ENCODE data around the gene GPR6. TPM values are rescaled to one million over a fixed set of nuclear protein-coding genes. Genes with fewer than 3 reads are reported as not detected.

The GPR6 gene, protein sequence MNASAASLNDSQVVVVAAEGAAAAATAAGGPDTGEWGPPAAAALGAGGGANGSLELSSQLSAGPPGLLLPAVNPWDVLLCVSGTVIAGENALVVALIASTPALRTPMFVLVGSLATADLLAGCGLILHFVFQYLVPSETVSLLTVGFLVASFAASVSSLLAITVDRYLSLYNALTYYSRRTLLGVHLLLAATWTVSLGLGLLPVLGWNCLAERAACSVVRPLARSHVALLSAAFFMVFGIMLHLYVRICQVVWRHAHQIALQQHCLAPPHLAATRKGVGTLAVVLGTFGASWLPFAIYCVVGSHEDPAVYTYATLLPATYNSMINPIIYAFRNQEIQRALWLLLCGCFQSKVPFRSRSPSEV
- not detected in 2 replicates for total RNA-seq
- long read RNA-seq, result 0 reads

DNA sequence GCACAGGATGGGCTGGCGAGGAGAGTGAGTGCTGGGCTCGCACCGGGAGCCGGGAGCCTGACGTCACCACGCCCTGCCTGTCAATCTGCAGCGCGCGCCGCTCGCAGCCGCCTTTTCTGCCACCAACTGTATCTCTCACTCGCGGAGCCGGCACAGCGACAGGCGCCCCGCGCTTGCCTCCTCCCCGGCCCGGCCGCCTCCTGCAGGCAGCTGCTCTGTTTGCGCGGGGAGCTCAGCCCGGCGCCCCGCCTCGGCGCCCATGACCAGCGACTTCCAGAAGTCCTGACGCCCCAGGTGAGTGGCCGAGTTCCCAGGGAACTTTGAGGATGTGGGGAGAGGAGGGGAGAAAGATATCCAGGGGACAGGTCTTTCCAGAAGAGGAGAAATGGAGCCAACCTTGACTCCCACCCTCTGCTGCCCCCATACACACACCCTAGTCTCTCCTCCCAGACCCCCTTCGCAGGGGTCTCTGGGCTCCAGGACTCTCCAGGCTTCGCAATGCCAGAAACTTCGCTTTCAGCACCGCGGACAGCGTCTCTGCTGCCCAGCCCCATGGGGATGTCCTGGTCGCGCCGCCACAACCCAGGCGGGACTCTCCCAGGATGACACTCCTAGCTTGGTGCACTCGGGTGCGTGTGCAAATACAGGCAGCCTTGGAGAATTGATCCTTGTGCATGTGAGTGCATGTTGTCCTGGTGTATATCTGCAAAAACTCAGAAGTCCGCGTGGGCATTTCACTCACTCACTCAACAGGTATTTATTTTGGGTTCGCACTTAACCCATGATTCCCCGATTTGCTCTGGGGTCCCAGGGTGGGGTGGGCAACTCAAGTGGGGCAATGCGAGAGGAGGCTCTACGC, at the start of gene GPR6:
TSS of gene GPR6 (plus strand) at position 138 of the 859 bp plus-strand sequence. CDS start 802 bp downstream, outside the sequence.
- Mint-ChIP-seq H3K4me1 (peaks cover 10% of the 10 kb centered on the region), H3K27ac (ENCODE audit: unreplicated experiment) (no peak within 1 kb of the TSS), H3K27me3 (ENCODE audit: low read depth) (peaks cover 98% of the 10 kb centered on the region), H3K4me3 (peak within 1 kb of the TSS; percentile 61), H3K9me3 (no peaks in the 10 kb centered on the region), H3K36me3 (ENCODE audit: low read depth) (no peaks in the 10 kb centered on the region)
- DNase-seq (ENCODE audit: low read depth, low spot score), result peak; percentile 93
- TF ChIP-seq, protein P1, sequence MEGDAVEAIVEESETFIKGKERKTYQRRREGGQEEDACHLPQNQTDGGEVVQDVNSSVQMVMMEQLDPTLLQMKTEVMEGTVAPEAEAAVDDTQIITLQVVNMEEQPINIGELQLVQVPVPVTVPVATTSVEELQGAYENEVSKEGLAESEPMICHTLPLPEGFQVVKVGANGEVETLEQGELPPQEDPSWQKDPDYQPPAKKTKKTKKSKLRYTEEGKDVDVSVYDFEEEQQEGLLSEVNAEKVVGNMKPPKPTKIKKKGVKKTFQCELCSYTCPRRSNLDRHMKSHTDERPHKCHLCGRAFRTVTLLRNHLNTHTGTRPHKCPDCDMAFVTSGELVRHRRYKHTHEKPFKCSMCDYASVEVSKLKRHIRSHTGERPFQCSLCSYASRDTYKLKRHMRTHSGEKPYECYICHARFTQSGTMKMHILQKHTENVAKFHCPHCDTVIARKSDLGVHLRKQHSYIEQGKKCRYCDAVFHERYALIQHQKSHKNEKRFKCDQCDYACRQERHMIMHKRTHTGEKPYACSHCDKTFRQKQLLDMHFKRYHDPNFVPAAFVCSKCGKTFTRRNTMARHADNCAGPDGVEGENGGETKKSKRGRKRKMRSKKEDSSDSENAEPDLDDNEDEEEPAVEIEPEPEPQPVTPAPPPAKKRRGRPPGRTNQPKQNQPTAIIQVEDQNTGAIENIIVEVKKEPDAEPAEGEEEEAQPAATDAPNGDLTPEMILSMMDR (conservative IDR thresholded peaks at IDR 0.05), result no peak

DNA sequence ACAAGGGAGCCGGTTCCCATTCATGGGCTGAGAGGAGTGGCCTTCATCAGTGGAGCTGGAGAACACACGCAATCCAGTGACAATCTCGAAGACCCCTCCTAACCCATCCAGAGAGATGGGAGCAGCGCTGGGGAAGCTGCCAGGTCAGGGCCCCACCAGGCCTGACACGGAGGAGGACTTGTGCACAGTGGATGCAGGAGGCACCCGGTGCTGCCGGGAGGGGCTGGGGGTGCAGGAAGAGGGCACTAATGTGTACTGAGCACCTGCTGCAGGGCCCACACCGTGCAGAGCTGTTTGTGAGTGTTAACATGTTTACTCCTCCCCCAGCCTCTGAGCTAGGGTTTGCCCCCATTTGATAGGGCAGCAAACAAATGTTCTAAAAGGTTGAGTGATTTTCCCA, 43.8 kb upstream of the GPR6 start:
- Mint-ChIP-seq H3K27me3 (ENCODE audit: low read depth) (no peaks in the 10 kb centered on the region), H3K4me1 (no peaks in the 10 kb centered on the region), H3K27ac (ENCODE audit: unreplicated experiment) (no peak overlapping the region), H3K9me3 (peaks cover 1% of the 10 kb centered on the region), H3K36me3 (ENCODE audit: low read depth) (no peaks in the 10 kb centered on the region), H3K4me3 (no peak overlapping the region)
- no peak for DNase-seq (ENCODE audit: low read depth, low spot score)
- TF ChIP-seq, protein P1 (conservative IDR thresholded peaks at IDR 0.05), result no peak

DNA sequence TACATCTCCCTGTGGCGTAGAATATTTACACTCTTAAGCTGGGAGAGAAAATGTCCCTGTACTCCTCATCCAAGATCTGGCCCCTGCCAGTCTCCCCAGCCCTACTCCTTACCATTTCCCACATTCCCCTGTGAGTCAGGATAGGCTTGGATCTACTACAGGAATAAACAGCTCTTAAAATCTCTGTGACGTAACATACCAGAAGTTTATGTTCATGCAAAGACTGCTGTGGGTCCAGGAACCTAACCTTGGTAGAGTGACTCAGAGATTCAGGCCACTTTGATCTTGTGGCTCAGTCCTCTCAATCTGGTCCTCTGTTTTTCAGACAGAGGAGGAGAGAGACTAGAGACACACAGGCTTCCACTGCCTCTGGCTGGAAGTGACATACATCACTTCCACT, 38.5 kb upstream of the GPR6 start:
- peaks cover 17% of the 10 kb centered on the region for H3K27me3 Mint-ChIP-seq (ENCODE audit: low read depth)
- H3K4me3 Mint-ChIP-seq, result no peak overlapping the region
- no peak overlapping the region for H3K27ac Mint-ChIP-seq (ENCODE audit: unreplicated experiment)
- H3K4me1 Mint-ChIP-seq, result no peaks in the 10 kb centered on the region
- no peaks in the 10 kb centered on the region for H3K36me3 Mint-ChIP-seq (ENCODE audit: low read depth)
- no peak for DNase-seq (ENCODE audit: low read depth, low spot score)
- H3K9me3 Mint-ChIP-seq, result peaks cover 3% of the 10 kb centered on the region
- TF ChIP-seq, protein P1 (conservative IDR thresholded peaks at IDR 0.05), result no peak

DNA sequence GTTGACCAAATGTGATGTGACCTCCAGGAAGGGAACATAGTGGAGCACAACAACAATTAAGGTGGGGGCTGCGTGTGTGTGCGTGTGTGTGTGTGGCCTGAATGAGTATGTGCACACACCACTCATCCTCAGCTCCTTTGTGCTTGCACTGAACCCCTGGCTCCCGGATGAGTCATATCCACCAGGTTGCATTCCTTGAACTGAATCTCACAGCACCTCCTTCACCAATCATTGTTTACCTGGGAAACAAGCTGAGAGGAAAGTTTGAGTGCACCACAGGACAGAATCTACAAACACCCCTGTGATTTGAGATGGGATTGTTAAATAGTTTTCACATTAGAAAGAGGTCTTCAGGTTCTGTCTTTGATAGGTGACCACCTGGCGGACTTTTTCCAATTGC, 33.7 kb upstream of the GPR6 start:
- Mint-ChIP-seq H3K9me3 (peaks cover under 1% of the 10 kb centered on the region), H3K4me3 (no peak overlapping the region), H3K27me3 (ENCODE audit: low read depth) (peaks cover 26% of the 10 kb centered on the region), H3K4me1 (no peaks in the 10 kb centered on the region), H3K36me3 (ENCODE audit: low read depth) (no peaks in the 10 kb centered on the region), H3K27ac (ENCODE audit: unreplicated experiment) (no peak overlapping the region)
- TF ChIP-seq, protein P1 (conservative IDR thresholded peaks at IDR 0.05), result no peak
- no peak for DNase-seq (ENCODE audit: low read depth, low spot score)

DNA sequence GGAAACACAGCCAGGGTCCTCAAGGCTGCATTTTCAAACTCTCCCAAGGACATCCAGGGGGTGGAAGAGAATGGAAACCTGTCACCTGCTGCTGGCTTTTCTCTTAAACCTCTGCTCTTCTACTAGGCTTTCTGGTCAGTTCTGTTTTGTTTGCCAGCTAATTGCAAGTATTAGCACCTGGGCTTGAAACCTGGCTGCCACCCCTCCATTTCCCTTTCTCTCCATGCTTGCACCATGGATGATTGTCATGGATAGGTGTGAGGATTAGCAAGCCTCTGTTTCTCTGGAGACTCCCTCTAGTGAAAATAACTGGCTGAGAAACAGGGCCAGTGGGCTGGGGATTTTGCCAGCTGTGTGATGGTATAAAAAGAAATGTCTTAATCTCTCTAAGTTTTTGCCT, 33.0 kb upstream of the GPR6 start:
- H3K27me3 Mint-ChIP-seq (ENCODE audit: low read depth), result peaks cover 28% of the 10 kb centered on the region
- H3K4me3 Mint-ChIP-seq, result no peak overlapping the region
- DNase-seq (ENCODE audit: low read depth, low spot score), result no peak
- H3K4me1 Mint-ChIP-seq, result no peaks in the 10 kb centered on the region
- H3K36me3 Mint-ChIP-seq (ENCODE audit: low read depth), result no peaks in the 10 kb centered on the region
- H3K27ac Mint-ChIP-seq (ENCODE audit: unreplicated experiment), result no peak overlapping the region
- TF ChIP-seq, protein P1 (conservative IDR thresholded peaks at IDR 0.05), result no peak
- H3K9me3 Mint-ChIP-seq, result no peaks in the 10 kb centered on the region
